Body of pancreas (tissue), 4 donors: ENCODE data around the gene TOP2A.

Source experiments
- CTCF ChIP-seq, 7 experiments: fragments of 450-650 bp in 4 of 7; fragments of 200-600 bp in 3 of 7; sonication (generic) in 3 of 7; IDR thresholded peaks; one replicate each; pipeline ENCODE4 v1.5.1; 2016 to 2019; ENCODE audit warnings: antibody characterized with exemption in 7 of 7
- POLR2A ChIP-seq, 3 donors: fragments of 450-650 bp; IDR thresholded peaks; one replicate each; pipeline ENCODE4 v1.6.1; 2016; ENCODE audit warnings: antibody characterized with exemption in 3 of 3, mild to moderate bottlenecking in 2 of 3

- no peak for TF ChIP-seq CTCF (IDR thresholded peaks at IDR 0.05)
- no peak for TF ChIP-seq POLR2A (IDR thresholded peaks at IDR 0.05)
Measured at GRCh38 chr17:40416671-40417070, 1.0 kb downstream of the TOP2A start.
